ENCODE results near the gene S1PR3. TPM values are rescaled to one million over a fixed set of nuclear protein-coding genes. Genes with fewer than 3 reads are reported as not detected.

The S1PR3 gene
- total and polyA plus RNA-seq, 2 donors (not counting 1 experiment from before 2014, with no cell fraction given): 20.5 to 23.8 TPM

DNA sequence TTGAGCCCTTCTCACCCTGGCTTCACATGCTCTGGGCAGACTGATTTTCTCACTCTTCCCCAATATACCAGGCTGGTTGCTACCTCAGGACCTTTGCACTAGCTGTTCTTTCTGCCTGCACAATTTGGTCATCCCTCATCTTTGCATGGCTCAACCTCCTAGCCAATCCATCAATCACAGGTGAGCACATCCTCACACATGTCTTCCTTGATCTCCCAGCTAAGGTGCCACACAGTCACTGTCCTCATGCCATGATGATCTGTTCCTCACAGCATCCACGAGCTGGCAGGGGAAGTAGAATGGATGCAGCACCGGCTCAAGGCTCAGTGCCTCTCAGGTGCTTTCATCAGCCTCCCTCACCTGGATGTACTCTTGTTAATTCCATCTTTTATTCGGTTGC, 30.6 kb upstream of the S1PR3 start:
- no peak overlapping the region for H3K4me2 ChIP-seq (ENCODE audit: extremely low read depth, insufficient read depth, low read length)
- no peak for DNase-seq (ENCODE audit: low read depth in 2 of 2)
- no peak overlapping the region for H3K4me3 ChIP-seq (replicated peaks in 1 of 4; ENCODE audit: control extremely low read depth in 1 of 4, insufficient read depth in 1 of 4, low read depth in 3 of 4, low read length in 4 of 4)

GRCh38 chr9:88965473-88965872, 25.8 kb upstream of the S1PR3 start:
- no peaks in the 10 kb centered on the region for H3K36me3 ChIP-seq (ENCODE audit: control insufficient read depth, insufficient read depth, low read length)
- no peaks in the 10 kb centered on the region for H3K9me3 ChIP-seq (ENCODE audit: control insufficient read depth, insufficient read depth, low read depth, low read length)
- no peaks in the 10 kb centered on the region for H3K4me1 ChIP-seq (ENCODE audit: control insufficient read depth, extremely low read depth, insufficient read depth, low read length)
- no peak for TF ChIP-seq EZH2 (IDR thresholded peaks at IDR 0.05; ENCODE audit: low read length, missing control alignments)
- TF ChIP-seq, protein P1, sequence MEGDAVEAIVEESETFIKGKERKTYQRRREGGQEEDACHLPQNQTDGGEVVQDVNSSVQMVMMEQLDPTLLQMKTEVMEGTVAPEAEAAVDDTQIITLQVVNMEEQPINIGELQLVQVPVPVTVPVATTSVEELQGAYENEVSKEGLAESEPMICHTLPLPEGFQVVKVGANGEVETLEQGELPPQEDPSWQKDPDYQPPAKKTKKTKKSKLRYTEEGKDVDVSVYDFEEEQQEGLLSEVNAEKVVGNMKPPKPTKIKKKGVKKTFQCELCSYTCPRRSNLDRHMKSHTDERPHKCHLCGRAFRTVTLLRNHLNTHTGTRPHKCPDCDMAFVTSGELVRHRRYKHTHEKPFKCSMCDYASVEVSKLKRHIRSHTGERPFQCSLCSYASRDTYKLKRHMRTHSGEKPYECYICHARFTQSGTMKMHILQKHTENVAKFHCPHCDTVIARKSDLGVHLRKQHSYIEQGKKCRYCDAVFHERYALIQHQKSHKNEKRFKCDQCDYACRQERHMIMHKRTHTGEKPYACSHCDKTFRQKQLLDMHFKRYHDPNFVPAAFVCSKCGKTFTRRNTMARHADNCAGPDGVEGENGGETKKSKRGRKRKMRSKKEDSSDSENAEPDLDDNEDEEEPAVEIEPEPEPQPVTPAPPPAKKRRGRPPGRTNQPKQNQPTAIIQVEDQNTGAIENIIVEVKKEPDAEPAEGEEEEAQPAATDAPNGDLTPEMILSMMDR (conservative IDR thresholded peaks at IDR 0.05 in 1 of 2, IDR thresholded peaks at IDR 0.05 in 1 of 2; ENCODE audit: low read depth in 1 of 2, low read length in 2 of 2): no peak
- peaks cover 4% of the 10 kb centered on the region for H3K27me3 ChIP-seq (ENCODE audit: control insufficient read depth, insufficient read depth, low read length)
- no peaks in the 10 kb centered on the region for H3K79me2 ChIP-seq (ENCODE audit: control insufficient read depth, insufficient read depth, low read length)
- no peak for DNase-seq (ENCODE audit: low read depth in 2 of 2)
- H3K27ac ChIP-seq (ENCODE audit: insufficient read depth, low read length): no peak overlapping the region
- no peak overlapping the region for H3K4me2 ChIP-seq (ENCODE audit: extremely low read depth, insufficient read depth, low read length)
- no peak overlapping the region for H2AFZ ChIP-seq (ENCODE audit: low read length)
- H4K20me1 ChIP-seq (ENCODE audit: control insufficient read depth, extremely low read depth, insufficient read depth, low read length): no peaks in the 10 kb centered on the region
- no peak overlapping the region for H3K4me3 ChIP-seq (replicated peaks in 1 of 4; ENCODE audit: control extremely low read depth in 1 of 4, insufficient read depth in 1 of 4, low read depth in 3 of 4, low read length in 4 of 4)
- no peak overlapping the region for H3K9ac ChIP-seq (ENCODE audit: insufficient read depth, low read length)

More for the DNA sequence above, 30.6 kb upstream of the S1PR3 start:
- H3K9ac ChIP-seq (ENCODE audit: insufficient read depth, low read length): no peak overlapping the region
- no peak overlapping the region for H2AFZ ChIP-seq (ENCODE audit: low read length)
- TF ChIP-seq EZH2 (IDR thresholded peaks at IDR 0.05; ENCODE audit: low read length, missing control alignments): no peak
- TF ChIP-seq, protein P1 (conservative IDR thresholded peaks at IDR 0.05 in 1 of 2, IDR thresholded peaks at IDR 0.05 in 1 of 2; ENCODE audit: low read depth in 1 of 2, low read length in 2 of 2): no peak
- H3K9me3 ChIP-seq (ENCODE audit: control insufficient read depth, insufficient read depth, low read depth, low read length): no peaks in the 10 kb centered on the region
- peaks cover 9% of the 10 kb centered on the region for H3K27me3 ChIP-seq (ENCODE audit: control insufficient read depth, insufficient read depth, low read length)
- H3K79me2 ChIP-seq (ENCODE audit: control insufficient read depth, insufficient read depth, low read length): no peaks in the 10 kb centered on the region
- no peaks in the 10 kb centered on the region for H3K36me3 ChIP-seq (ENCODE audit: control insufficient read depth, insufficient read depth, low read length)
- no peak overlapping the region for H3K27ac ChIP-seq (ENCODE audit: insufficient read depth, low read length)
- H3K4me1 ChIP-seq (ENCODE audit: control insufficient read depth, extremely low read depth, insufficient read depth, low read length): no peaks in the 10 kb centered on the region
- H4K20me1 ChIP-seq (ENCODE audit: control insufficient read depth, extremely low read depth, insufficient read depth, low read length): no peaks in the 10 kb centered on the region

DNA sequence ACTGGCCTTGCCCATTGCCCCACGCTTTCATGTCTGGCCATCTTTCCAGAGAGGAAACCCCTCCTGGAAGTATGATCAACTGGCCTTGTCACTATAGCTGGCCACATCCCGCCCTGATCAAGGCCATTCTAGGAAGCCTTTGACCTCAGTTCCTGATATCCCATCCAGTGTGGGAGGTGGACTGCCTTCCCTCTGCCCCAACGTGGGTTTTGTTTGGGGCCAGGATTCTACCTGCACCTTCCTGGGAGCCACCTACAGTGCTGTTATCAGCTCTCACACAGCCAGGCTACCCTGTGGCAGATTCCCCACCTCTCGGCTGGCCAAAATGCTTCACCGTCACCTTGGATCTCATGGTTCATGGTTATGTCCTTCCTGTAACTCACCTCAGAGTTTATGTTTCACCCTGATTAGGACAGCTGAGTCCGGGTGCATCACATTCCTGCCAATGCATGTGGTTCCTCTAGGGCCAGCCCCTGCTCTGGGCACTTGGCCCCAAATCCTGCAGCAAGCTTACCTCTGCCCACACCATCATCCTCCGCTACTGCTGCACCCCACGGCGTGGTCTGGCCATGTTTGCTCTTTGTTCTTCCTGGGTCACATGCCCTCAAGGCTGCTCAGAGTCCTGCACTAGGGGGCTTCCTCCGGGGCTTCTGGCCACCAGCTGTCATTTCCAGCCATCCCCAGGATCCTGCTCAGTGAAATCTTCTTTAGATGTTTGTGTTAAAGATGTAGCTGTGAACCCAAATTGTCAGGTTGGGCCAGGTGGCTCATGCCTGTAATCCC, 24.2 kb upstream of the S1PR3 start:
- Histone ChIP-seq H3K36me3 (ENCODE audit: control insufficient read depth, insufficient read depth, low read length) (no peaks in the 10 kb centered on the region), H3K4me2 (ENCODE audit: extremely low read depth, insufficient read depth, low read length) (no peak overlapping the region), H3K79me2 (ENCODE audit: control insufficient read depth, insufficient read depth, low read length) (no peaks in the 10 kb centered on the region), H3K9ac (ENCODE audit: insufficient read depth, low read length) (no peak overlapping the region), H3K4me3 (replicated peaks in 1 of 4; ENCODE audit: control extremely low read depth in 1 of 4, insufficient read depth in 1 of 4, low read depth in 3 of 4, low read length in 4 of 4) (no peak overlapping the region), H3K27me3 (ENCODE audit: control insufficient read depth, insufficient read depth, low read length) (no peaks in the 10 kb centered on the region), H3K4me1 (ENCODE audit: control insufficient read depth, extremely low read depth, insufficient read depth, low read length) (no peaks in the 10 kb centered on the region), H2AFZ (ENCODE audit: low read length) (no peak overlapping the region), H3K27ac (ENCODE audit: insufficient read depth, low read length) (no peak overlapping the region), H4K20me1 (ENCODE audit: control insufficient read depth, extremely low read depth, insufficient read depth, low read length) (no peaks in the 10 kb centered on the region), H3K9me3 (ENCODE audit: control insufficient read depth, insufficient read depth, low read depth, low read length) (no peaks in the 10 kb centered on the region)
- no peak for TF ChIP-seq EZH2 (IDR thresholded peaks at IDR 0.05; ENCODE audit: low read length, missing control alignments)
- TF ChIP-seq, protein P1 (conservative IDR thresholded peaks at IDR 0.05 in 1 of 2, IDR thresholded peaks at IDR 0.05 in 1 of 2; ENCODE audit: low read depth in 1 of 2, low read length in 2 of 2): no peak
- no peak for DNase-seq (ENCODE audit: low read depth in 2 of 2)
